Fibroblast of skin of left quadriceps (primary cell): ENCODE data around the gene IQSEC2.

ENCODE experiments used
- DNase-seq, 2 experiments: peaks; one replicate each; pipeline ENCODE4 v3.0.0-alpha.2; 2013; ENCODE audit warnings: low read depth in 2 of 2

Gene IQSEC2

DNA sequence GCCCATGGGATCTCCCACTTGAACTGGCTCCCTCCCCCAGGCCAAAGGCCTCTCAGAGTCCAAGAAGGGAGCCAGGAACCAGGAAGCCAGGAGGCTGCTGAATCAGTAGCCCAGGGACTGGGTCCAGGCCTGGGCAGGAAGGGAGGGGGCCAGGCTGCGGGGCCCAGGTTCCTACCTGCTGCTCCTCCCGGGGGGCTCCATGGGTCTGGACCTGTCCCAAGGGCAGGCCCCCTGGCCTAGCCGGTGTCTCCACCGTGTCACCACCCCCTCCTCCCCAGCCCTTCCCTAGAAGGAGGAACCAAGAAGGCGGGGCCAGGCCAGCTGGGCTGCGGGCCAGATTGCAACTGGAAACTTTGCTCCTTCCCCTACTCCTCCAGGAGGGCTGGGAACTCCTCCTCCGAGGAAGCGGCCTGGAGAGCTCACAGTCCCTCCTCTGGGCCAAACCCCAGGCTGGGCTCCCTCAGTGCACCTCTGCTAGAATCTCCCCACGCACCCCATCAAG, at the start of gene IQSEC2:
TSS of gene IQSEC2 (minus strand) at position 264 of the 502 bp plus-strand sequence.
- DNase-seq, result peak; percentile 46 to 53

DNA sequence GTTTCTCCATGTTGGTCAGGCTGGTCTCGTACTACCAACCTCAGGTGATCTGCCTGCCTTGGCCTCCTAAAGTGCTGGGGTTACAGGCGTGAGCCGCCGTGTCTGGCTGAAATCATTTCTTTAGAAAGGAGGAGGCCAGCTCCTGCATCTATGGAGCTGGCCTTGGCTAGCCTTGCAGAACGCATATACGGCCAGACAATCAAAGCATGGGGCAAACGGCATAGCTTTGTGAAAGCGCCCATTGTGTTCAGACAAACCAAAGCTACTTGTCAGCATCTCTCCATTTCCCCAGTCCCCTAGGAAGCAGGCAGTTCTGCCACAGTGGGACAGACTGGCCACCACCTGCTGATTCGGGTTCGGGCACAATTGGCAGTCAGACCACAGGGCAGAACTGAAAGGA, 48.9 kb upstream of the IQSEC2 start:
- no peak for DNase-seq

DNA sequence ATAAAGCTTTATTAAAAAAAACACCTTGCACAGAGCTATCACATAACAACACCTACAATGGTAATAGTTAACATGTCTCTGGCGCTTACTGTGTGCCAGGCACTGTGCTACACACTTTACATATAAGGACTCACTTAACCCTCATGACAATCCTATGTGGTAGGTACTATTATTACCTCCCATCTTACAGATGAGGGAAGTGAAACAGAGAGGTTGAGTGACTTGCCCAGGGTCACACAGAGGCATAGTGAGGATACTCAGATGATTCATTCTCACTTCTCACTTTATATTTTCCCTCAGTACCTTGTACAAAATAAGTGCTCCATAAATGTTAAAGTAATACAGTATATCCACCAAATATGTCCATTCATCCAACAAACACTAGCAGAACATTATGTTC, 43.4 kb upstream of the IQSEC2 start:
- no peak for DNase-seq

DNA sequence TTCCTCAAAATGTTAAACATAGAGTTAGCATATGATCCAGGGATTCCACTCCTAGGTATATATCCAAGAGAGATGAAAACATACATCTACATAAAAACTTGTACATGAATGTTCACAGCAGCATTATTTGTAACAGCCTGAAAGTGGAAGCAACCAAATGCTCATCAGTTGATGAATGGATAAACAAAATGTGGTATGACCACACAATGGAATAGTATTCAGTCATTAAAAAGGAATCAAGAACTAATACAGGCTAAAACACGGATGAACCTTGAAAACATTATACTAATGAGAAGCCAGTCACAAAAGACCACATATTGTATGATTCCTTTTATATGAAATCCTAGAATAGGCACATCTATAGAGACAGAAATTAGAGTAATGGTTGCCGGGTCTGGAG, 42.7 kb upstream of the IQSEC2 start:
- DNase-seq, result no peak

DNA sequence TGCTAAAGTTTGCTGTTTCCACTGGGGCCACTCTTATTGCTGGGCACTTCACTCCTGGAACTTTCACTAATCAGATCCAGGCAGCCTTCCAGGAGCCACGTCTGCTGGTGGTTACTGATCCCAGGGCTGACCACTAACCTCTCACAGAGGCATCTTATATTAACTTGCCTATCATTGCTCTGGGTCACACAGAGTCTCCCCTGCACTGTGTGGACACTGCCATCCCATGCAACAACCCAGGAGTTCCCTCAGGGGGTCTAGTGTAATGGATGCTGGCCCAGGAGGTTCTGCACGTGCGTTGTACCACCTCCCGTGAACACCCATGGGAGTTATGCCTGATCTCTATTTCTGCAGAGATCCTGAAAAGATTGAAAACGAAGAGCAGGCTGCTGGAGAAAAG, 41.8 kb upstream of the IQSEC2 start:
- no peak for DNase-seq

DNA sequence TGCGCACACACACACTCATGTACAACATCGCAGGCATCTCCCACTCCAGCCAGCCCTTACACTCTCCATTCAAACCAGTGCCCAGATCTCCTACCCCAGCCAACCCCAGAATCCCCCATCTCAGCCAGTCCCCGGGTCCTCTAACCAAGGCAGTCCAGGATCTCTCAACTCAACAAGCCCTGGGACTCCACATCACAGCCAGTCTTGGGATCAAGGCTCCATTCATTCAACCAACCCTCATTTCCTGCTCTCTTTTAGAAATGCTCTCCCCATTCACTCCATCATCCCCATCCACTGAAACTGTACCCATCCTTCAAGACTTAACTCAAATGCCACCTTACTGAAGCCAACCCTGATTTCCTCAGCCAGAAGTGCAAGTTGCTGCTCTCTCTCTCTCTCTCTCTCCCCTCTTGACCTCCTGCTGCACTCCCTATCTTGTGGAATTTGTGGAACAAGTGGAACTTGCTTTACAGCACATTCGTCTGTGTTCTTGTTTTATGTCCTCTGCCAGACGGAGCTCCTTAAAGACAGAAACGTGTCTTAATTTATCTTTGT, 40.6 kb upstream of the IQSEC2 start:
- DNase-seq, result no peak

DNA sequence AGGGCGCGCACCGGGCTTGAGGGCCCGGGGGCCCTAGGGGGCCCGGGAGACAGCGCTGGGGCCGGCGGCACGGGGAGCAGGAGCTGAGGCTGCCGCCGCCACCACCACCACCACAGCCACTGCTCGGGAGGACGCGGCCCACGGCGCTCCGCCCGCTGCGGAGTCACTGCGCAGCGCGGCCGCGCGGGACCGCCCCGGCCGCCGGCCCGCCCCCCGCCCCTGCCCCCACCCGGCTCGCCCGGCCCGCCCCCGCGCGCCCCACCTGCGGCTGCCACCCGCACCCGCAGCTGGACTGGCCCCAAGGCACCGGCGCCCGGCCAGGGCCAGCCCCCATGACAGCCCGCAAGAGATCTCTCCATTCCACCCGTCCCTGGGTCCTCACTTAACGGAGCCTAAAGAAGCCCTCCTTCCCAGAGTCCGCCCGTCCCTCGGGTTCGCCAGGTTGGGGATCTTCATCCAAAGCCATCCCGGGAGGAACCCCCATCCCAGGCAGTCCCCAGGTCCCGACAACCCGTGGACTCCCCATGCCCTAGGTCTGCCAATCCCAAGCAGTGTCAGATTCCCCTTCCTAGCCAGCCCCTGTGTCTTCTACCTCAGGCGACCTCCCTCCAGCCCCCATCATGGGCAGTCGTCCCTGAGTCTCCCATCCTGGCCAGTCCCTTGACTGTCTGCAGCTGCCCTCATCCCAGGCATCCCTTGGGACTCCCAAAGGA, 40.0 kb upstream of the IQSEC2 start:
- DNase-seq, result no peak

DNA sequence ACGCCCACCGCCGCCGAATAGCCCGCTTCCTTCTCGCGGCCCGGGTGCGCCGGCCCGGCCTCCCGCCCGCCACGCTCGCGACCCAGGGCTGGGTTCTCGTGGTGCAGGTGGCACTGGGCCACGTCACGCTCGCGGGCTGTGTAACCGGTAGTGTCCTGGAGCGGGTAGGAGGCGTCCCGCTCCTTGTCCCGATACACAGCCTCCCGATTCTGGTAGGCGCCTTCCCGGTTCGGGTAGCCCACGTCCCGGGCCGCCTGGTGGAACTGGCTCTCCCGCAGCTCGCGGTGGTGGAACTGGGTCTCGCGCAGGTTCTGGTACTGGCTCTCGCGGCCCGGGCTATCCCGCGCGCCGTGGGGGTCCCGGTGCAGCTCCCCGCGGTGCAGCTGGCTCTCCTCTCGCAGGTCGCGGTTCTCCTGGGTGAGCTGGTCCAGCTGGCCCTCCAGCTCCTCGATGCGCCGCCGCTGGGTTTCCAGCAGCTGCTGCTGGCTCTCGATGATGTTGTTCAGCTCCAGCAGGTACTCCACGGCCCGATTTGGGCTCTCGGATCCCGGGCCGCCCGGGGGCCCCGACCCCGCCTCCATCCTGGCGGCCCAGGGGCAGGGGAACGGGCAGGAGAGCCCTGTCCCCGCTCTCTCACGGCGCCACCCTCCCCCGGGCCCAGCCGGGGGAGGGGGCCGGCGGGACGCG, 39.3 kb upstream of the IQSEC2 start:
- DNase-seq, result no peak

DNA sequence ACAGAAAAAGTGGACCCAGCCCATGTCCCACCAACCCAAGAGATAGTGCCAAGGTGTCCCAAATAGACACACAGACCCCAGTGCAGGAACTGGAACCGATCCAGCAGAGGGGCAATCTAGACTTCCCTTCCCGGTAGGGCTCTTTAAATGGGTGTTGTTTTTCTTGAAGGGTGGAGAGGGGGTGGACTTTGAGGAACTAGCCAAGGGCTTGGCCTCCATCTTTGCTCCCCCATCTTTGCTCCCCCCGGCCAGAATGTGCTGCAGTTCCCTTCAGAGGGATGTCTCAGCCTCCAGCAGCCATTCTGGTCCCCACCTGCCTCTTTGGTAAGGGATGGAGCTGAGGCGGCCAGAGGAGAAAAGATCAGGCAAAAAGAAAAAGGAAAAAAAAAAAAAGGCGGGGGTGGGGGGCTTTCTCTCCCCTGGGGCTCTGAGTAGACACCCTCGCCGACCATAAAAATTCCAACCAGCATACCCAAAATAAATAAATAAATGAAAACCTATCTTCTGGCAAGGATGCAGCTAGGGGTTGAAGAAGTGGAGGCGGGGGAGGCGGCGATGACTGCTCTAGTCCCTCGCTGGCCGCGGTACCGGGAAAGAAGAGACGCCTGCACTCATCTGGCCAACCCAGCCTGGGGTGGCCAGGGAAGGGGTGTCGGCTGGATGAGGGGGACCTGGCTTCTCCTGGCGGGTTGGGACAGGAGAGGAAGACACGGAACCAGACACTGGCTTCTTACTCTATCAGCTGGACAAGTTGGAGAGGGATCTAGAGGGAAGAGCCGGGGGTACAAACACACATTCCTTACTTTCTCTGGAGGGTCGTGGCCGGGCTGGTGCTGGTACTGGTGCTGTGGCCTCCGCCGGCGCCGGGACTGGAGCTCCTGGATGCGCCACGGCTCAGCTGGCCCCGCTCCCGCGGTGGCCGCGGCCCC, 38.5 kb upstream of the IQSEC2 start:
- no peak for DNase-seq

DNA sequence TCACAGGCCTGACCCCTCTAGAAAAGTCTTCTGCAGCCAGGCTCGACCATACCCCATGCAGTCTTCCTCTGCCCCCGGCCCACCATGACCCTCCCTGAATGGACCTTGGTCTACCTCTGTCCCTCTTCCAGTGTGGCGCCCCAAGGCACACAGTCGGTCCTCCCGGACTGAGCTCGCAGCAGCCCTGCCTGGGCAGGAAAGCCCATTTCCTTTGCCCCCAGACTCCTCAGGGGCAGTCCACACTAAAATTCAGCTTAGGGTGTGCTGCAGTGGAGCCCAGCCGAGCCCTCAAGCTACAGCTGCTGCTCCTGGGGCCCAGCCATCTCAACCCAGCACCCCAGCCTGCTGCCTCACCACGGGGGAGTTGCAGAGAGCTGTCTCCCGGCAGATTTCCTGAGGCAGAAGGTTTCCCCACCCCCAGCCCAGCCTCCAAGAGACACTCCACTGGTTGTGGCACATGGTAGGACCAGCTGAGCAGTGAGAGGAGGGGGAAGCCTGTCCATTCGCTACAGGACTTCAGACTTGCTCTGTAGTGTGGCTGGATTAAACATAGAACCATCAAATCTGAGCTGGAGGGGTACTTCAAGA, 37.5 kb upstream of the IQSEC2 start:
- no peak for DNase-seq

DNA sequence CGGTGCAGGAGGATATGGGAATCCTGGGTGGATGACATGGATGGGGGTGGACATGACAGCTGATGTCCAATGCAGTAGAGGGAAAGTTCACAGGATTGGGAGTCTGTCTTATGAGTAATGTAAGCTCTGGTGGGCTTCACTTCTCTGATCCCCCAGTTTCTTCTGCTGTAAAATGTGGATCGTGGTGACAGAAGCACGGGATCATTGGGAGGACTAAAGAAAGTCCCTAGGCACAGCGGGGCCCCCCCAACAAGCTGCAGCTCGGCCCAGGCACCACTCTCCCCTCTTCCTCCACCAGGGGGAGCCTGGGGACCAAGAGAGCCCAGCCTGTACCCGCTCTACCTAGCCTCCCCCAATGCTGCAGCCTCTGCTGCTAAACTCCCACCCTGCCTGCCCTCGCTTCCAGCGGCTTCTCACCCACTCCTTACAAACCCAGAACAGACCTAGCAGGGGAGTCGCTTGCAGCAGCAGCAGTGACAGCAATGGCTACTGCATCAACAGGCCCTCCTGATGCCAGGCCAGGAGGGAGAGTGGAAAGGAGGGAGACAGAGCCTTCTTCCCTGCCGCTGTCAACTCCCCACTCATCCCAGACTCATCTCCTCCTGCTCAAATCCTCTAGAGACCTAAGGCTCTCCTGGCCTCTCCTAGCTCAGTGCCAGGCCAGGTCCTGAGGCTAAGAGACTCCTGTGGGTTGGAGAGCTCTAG, 36.1 kb upstream of the IQSEC2 start:
- no peak for DNase-seq

DNA sequence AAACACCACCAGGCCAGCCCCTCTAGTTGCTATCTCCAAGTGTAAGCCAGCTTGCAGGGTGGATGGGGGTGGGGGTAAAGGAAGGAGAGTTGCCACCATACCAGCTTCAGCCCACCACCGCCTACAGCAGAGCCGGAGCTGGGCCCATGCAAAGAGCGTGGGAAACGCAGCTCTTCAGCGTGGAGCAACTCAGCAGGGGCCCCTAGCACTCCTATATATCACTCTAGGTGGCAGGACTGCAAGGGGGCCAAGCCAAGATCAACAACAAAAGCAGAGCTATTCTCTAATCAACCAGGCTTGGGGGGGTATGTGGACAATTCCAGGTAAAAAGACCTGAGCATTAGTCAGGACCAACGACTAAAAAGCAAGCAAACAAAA, 35.5 kb upstream of the IQSEC2 start:
- DNase-seq, result no peak

DNA sequence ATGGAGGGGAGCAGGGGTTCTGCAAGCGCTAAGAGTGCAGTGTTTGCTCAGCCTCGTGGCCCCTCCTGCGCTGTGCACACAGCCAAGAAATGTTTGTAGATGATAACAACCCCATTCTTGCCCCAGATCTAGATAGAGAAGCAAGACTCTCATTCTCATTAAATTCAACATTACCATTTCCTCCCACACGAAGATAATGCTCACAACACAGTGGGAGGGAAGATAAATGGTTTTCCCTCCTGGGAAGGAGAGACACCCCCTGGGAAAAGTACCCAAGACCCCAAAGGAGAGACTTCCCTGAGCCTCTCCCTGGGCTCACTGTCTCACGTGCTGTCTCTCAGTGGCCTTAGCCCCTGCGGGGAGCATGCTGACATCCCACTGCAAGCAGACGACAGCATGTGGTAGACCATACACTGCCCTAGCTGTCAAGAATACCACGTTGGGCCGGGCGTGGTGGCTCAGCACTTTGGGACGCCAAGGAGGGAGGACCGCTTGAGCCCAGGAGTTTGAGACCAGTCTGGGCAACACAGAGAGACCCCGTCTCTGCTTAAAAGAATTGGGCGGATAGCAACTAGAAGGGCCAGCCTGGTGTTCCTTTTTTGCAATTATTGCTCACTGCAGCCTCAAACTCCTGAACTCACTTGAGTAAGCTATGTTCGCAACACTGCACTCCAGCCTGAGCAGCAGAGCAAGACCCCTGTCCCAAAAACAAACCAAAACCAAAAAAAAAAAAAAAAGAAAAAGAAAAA, 34.9 kb upstream of the IQSEC2 start:
- DNase-seq, result no peak

DNA sequence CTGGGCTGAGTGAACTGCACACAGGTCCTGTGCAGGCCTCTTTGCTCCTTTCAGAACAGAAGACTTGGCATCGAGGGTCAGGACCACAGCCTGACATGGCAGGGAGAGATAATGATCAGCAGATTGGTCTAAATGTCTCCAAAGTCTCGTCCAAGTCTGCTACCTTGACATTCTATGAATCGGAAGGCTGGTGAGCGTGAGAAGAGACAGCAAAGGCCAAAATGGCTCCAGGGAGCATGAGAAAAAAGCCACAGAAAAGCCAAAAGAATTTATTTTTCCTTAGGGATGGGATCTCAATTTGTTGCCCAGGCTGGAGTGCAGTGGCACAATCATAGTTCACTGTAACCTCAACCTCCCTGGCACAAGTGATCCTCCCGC, 32.3 kb upstream of the IQSEC2 start:
- no peak for DNase-seq

DNA sequence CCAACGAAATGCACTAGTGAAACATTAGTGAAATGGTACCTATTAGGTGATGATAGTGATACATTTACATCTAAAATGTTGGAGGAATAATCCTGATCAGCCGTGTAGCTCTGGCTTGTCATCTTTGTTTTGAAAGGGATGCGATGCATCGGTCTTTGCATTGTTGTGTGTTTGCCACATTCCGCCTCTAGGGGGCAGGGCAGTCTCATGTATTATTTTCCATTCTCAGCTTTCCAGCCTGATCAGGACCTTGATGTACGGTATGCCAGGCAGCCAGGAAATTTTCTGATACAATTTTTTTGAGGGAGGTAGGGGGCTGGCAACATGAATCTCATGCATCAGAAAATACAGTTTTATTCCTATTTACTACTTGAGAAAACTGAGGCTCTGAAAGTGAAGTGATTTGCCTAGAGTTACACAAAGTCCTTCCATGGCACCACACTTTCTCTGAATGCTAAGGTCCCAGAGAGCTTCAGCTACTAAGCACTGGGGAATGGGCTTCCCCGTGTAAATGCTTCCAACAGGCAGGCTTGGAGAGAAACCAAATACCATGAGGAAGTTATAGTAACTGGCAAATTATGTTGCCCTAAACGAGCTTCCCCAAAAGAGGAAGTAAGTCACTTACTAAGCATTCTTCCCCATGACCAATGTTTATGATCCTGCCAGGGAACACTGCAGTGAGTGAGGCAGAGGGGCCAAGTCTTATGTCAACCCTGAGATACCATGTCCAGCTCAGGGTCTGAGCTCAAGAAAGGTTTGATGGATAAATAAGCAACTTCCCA, 31.8 kb upstream of the IQSEC2 start:
- no peak for DNase-seq

DNA sequence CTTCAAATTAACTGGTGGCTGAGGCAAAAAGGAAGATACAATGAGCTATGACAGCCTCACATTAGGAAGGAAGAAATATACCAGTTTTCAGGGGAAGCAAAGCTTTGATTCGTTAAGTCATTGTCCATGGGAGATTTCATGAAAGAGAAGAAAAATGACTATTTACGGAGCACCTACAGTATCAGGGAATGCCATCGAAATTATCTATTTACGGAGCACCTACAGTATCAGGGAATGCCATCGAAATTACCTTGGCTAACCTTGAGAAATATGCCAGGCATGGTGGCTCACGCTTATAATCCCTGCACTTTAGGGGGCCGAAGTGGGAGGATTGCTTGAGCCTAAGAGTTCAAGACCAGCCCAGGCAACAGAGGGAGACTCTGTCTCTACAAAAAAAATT, 28.5 kb upstream of the IQSEC2 start:
- no peak for DNase-seq

DNA sequence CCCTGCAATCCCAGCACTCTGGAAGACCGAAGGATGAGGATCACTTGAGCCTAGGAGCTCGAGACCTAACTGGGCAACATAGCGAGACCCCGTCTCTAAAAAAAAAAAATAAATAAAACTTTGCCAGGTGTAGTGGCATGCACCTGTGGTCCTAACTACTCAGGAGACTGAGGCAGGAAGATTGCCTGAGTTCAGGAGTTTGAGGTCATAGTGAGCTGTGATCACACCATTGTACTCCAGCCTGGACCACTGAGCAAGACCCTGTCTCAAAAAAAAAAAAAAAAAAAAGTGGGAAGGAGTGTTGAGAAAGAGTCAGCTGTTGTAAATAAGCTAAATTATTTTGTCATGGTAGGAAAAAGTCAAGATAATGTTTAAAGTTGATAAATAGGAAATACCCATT, 27.5 kb upstream of the IQSEC2 start:
- no peak for DNase-seq

DNA sequence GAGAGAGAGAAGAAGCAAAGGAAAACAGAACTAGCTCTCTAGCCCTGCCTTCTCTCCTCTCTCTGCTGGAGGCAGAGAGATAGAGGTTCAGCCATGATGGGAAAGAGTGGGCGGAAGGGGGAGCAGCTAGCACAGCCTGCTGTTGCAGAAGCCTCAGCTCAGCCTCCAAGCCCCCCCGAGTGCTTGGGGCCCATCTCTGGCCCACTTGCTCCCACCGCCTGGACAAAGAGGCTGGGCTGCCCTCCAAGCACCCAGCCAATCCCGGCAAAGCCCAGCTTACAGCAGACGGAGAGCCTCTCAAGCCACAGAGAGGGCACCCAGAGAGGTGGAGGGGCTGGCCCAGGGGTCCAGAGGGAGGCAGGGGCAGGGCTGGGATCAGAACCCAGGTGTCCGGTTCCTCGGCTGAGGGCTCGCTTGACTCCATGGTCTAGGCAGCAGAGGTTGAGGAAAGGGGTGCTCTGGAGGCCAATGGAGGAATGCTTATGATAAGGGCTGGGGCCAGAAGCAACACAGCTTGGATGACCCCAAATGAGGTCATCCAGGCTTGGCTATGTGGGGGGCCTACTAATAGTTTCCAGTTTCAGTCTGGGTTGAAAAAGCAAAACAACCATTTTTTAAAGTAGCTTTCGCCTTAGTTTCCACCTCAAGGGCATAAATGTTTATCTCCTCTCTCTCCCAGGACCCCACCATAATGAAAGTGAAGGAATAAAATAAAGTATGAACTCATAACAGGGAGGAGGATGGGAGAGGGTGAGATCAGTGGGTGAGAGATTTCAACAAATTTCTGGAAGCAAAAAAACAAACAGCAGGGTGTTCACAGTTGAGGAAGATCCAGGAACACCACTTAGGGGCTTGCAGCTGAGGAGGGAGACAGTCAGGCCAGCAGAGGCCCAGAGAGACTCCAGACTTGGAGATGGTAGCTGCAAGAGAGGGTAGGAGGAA, 24.9 kb upstream of the IQSEC2 start:
- no peak for DNase-seq
